Measurements from ENCODE around the gene LRRC26. TPM values are rescaled to one million over a fixed set of nuclear protein-coding genes. Genes with fewer than 3 reads are reported as not detected.
A peak's percentile ranks its signal among the peaks of the same experiment; 100 is the strongest.

The LRRC26 gene, protein sequence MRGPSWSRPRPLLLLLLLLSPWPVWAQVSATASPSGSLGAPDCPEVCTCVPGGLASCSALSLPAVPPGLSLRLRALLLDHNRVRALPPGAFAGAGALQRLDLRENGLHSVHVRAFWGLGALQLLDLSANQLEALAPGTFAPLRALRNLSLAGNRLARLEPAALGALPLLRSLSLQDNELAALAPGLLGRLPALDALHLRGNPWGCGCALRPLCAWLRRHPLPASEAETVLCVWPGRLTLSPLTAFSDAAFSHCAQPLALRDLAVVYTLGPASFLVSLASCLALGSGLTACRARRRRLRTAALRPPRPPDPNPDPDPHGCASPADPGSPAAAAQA
- 1 to 10 TPM in 1 of 2 donors, under 1 TPM in 1; 0.77 to 5.2 TPM for total RNA-seq
- polyA plus RNA-seq, result under 1 TPM; 0.12 to 0.37 TPM
- long read RNA-seq, donor 1, partial matches to known transcripts, result 0 of 2 reads
- long read RNA-seq, donor 1, other reads (novel, unspliced or antisense), result 0 of 2 reads
- long read RNA-seq, donor 2, partial matches to known transcripts, result 0 of 3 reads
- long read RNA-seq, donor 2, other reads (novel, unspliced or antisense), result 0 of 3 reads
- long read RNA-seq, donor 3, result 0 reads
- long read RNA-seq, donor 4, result 0 reads
- long read RNA-seq, donor 5, partial matches to known transcripts, result 0 of 3 reads
- long read RNA-seq, donor 5, other reads (novel, unspliced or antisense), result 0 of 3 reads

DNA sequence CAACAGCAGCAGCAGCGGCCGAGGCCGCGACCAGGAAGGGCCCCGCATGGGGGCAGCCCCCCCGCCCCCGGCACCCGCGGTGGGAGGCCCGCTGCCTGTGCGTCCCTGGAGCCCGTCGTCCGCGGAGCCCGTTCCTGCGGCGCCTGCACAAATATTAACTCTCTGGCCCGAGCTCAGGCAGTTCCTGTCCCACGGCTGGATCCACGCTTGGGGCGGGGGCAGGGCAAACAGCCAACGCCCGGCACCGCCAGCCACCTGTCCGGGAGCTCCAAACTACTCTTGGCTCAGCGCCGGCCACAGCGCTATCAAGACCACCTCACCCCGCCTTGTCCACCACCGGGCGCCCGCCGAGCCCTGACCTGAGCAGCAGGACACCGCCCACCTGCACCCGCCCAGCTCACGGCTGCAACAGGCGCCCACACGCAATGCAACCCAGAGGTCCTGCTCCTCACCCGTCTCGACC, at the start of gene LRRC26:
Gene LRRC26 (minus strand): TSS at position 156 of the 463 bp plus-strand sequence. CDS start 108 bp downstream, at position 48.
- Histone ChIP-seq H3K9me3 (ENCODE audit: control insufficient read depth in 4 of 4, insufficient read depth in 3 of 4, low read length in 3 of 4) (no peaks in the 10 kb centered on the region), H3K9ac (ENCODE audit: insufficient read depth in 1 of 2, low read length in 2 of 2) (no peak within 1 kb of the TSS), H3K36me3 (ENCODE audit: control insufficient read depth in 4 of 4, insufficient read depth in 4 of 4, low read length in 4 of 4) (no peaks in the 10 kb centered on the region), H3K4me3 (no peak within 1 kb of the TSS), H3K27me3 (ENCODE audit: control insufficient read depth in 3 of 3, insufficient read depth in 3 of 3, low read length in 2 of 3) (peaks cover 9 to 37% (median 21%) of the 10 kb centered on the region in 3 donors), H3K4me1 (ENCODE audit: control insufficient read depth in 5 of 5, insufficient read depth in 5 of 5, low read length in 5 of 5) (peaks cover 0 to 17% (median 0%) of the 10 kb centered on the region in 5 donors), H3K27ac (ENCODE audit: low read depth in 1 of 2, low read length in 1 of 2) (no peak within 1 kb of the TSS)
- no peak for ATAC-seq (ENCODE audit: insufficient read depth, low FRiP score)
- TF ChIP-seq, protein P1, sequence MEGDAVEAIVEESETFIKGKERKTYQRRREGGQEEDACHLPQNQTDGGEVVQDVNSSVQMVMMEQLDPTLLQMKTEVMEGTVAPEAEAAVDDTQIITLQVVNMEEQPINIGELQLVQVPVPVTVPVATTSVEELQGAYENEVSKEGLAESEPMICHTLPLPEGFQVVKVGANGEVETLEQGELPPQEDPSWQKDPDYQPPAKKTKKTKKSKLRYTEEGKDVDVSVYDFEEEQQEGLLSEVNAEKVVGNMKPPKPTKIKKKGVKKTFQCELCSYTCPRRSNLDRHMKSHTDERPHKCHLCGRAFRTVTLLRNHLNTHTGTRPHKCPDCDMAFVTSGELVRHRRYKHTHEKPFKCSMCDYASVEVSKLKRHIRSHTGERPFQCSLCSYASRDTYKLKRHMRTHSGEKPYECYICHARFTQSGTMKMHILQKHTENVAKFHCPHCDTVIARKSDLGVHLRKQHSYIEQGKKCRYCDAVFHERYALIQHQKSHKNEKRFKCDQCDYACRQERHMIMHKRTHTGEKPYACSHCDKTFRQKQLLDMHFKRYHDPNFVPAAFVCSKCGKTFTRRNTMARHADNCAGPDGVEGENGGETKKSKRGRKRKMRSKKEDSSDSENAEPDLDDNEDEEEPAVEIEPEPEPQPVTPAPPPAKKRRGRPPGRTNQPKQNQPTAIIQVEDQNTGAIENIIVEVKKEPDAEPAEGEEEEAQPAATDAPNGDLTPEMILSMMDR (IDR thresholded peaks at IDR 0.05; ENCODE audit: control extremely low read depth, extremely low read depth), result no peak
- DNase-seq, result no peak
- 11 to 23% methylated on average over 30 to 41 of the region's 41 CpGs for WGBS, 2 donors

DNA sequence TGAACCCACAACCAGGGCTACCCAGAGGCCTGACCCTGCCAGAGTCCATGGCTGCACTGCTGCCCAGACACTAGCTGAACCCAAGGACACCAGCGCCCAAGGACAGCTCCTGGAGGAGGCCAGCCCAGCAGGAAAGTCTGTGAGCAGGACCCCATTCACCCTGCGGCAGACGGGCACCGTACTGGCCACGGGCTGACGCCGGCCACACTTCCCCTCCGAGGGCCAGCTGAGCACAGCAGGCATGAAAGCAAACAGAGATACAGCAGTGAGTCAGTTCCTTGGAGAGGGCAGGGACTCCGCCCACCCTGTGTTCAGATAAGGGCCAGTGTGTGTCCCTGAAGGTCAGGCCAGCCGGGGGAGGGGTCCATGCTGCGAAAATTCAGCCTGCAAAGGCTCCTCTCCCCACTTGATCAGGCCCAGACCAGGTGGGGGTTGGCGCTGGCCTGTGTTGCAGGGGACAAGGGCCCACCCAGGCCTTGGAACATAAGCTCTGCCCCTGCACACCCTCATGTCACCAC, 49.0 kb upstream of the LRRC26 start:
- Histone ChIP-seq H3K9ac (ENCODE audit: insufficient read depth in 1 of 2, low read length in 2 of 2) (no peak overlapping the region), H3K4me3 (no peak overlapping the region), H3K9me3 (ENCODE audit: control insufficient read depth in 4 of 4, insufficient read depth in 3 of 4, low read length in 3 of 4) (no peaks in the 10 kb centered on the region), H3K36me3 (ENCODE audit: control insufficient read depth in 4 of 4, insufficient read depth in 4 of 4, low read length in 4 of 4) (peaks cover 0 to 23% (median 3%) of the 10 kb centered on the region in 4 donors), H3K4me1 (ENCODE audit: control insufficient read depth in 5 of 5, insufficient read depth in 5 of 5, low read length in 5 of 5) (peaks cover 0 to 19% (median 1%) of the 10 kb centered on the region in 5 donors), H3K27ac (ENCODE audit: low read depth in 1 of 2, low read length in 1 of 2) (peak overlapping the region; percentile 72 to 73), H3K27me3 (ENCODE audit: control insufficient read depth in 3 of 3, insufficient read depth in 3 of 3, low read length in 2 of 3) (no peaks in the 10 kb centered on the region)
- DNase-seq (no peak), ATAC-seq (ENCODE audit: insufficient read depth, low FRiP score) (peak; percentile 15)
- 59 to 77% methylated on average over 12 of the region's 12 CpGs for WGBS, 2 donors
- TF ChIP-seq, protein P1 (IDR thresholded peaks at IDR 0.05; ENCODE audit: control extremely low read depth, extremely low read depth), result no peak

DNA sequence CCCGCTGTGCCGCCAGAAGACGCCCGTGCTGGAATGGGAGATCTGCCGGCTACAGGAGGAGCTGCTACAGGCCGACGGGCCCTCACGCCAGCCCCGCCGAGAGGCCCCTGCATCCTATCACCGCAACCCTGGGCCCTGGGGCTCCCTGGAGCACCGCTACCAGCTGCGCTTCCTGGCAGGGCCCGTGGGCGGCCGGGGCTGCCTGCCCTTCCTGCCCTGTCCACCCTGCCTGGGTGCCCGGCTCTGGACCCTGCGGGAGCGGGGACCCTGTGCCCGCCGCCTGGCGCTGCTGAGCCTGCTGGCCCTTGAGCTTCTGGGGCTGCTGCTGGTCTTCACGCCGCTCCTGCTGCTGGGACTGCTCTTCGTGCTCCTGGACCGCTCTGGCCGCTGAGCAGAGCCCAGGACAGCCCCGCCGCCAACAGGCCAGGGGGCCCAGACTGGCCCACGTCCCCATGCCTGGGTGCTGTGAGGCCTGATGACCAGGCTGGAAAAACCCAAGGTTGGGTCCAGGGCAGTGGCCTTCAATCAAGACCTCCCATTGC, 48.4 kb upstream of the LRRC26 start:
- 91 to 93% methylated on average over 30 of the region's 30 CpGs for WGBS, 2 donors
- TF ChIP-seq, protein P1 (IDR thresholded peaks at IDR 0.05; ENCODE audit: control extremely low read depth, extremely low read depth), result no peak
- H3K9ac ChIP-seq (ENCODE audit: insufficient read depth in 1 of 2, low read length in 2 of 2), result no peak overlapping the region
- H3K4me3 ChIP-seq, result no peak overlapping the region
- no peak for ATAC-seq (ENCODE audit: insufficient read depth, low FRiP score)
- no peak for DNase-seq
- H3K4me1 ChIP-seq (ENCODE audit: control insufficient read depth in 5 of 5, insufficient read depth in 5 of 5, low read length in 5 of 5), result peaks cover 0 to 19% (median 0%) of the 10 kb centered on the region in 5 donors
- peaks cover 0 to 25% (median 3%) of the 10 kb centered on the region in 4 donors for H3K36me3 ChIP-seq (ENCODE audit: control insufficient read depth in 4 of 4, insufficient read depth in 4 of 4, low read length in 4 of 4)
- H3K9me3 ChIP-seq (ENCODE audit: control insufficient read depth in 4 of 4, insufficient read depth in 3 of 4, low read length in 3 of 4), result no peaks in the 10 kb centered on the region
- H3K27ac ChIP-seq (ENCODE audit: low read depth in 1 of 2, low read length in 1 of 2), result peak overlapping the region; percentile 72 to 73
- no peaks in the 10 kb centered on the region for H3K27me3 ChIP-seq (ENCODE audit: control insufficient read depth in 3 of 3, insufficient read depth in 3 of 3, low read length in 2 of 3)

All from lung (tissue), 16 donors.